Measurements from ENCODE around the gene VPS37C. TPM values are rescaled to one million over a fixed set of nuclear protein-coding genes. Genes with fewer than 3 reads are reported as not detected.

VPS37C gene
- total RNA-seq, 1 experiment from 2014 or later, result 32.7 TPM

DNA sequence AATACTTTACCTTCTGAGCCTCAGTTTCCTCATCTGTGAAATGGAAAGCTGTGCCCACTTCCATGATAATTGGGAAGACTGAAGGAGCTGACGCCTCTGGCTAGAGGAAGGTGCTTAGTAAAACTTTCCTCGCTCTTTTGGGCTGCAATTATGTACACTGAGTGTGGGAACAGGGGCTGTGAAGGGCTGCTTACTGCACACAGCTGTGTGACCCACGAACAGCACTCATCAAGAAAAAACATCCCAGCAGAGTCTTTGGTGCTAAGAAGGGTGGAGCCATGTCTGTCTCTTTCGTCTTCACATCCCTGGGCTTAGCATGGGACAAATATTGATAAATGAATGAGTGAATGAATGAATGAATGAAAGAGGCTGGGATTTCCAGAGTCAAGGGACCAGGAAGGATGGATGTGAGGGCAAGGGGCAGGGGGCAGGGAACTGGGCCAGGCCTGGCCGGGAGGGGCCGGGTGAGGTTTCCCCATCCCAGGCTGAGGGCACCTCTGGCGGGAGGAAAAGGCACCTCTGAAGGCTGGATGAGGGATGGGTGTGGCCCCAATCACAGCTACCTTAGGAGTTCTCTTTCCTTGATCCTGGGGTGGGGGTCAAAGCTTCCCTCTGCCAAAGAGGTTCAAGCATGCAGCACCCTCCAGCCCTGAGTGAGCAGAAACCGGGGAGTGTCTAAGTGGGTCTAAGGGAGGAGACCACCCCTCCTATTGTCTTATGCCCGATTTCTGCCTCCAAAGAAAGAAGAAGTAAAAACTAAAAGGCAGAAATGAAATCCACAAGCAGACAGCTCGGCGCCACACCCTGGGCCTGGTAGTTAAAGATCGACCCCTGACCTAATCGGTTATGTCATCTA, 68.1 kb downstream of the VPS37C start:
- ChIA-PET POLR2A (ENCODE audit: low non-redundant PET) (no interaction called here), CTCF (no interaction called here)
- intact Hi-C loops (cut with micrococcal nuclease; ENCODE audit: unreplicated experiment), result no loop called here
- Histone ChIP-seq H3K4me3 (ENCODE audit: low read depth, low read length, poor library complexity, severe bottlenecking) (no peak overlapping the region), H3K36me3 (ENCODE audit: insufficient read depth, low read length, poor library complexity, severe bottlenecking) (no peaks in the 10 kb centered on the region), H3K27ac (ENCODE audit: low read depth, low read length, poor library complexity, severe bottlenecking) (no peak overlapping the region), H3K4me1 (ENCODE audit: insufficient read depth, low read length, poor library complexity, severe bottlenecking) (no peaks in the 10 kb centered on the region), H3K9me3 (ENCODE audit: low read depth, low read length, poor library complexity, severe bottlenecking) (no peaks in the 10 kb centered on the region), H3K27me3 (replicated peaks; ENCODE audit: insufficient read depth, low read depth, low read length, poor library complexity) (no peaks in the 10 kb centered on the region)
- TF ChIP-seq, protein P1, sequence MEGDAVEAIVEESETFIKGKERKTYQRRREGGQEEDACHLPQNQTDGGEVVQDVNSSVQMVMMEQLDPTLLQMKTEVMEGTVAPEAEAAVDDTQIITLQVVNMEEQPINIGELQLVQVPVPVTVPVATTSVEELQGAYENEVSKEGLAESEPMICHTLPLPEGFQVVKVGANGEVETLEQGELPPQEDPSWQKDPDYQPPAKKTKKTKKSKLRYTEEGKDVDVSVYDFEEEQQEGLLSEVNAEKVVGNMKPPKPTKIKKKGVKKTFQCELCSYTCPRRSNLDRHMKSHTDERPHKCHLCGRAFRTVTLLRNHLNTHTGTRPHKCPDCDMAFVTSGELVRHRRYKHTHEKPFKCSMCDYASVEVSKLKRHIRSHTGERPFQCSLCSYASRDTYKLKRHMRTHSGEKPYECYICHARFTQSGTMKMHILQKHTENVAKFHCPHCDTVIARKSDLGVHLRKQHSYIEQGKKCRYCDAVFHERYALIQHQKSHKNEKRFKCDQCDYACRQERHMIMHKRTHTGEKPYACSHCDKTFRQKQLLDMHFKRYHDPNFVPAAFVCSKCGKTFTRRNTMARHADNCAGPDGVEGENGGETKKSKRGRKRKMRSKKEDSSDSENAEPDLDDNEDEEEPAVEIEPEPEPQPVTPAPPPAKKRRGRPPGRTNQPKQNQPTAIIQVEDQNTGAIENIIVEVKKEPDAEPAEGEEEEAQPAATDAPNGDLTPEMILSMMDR (conservative IDR thresholded peaks at IDR 0.05; ENCODE audit: low read depth, low read length), result no peak
- TF ChIP-seq EZH2 (IDR thresholded peaks at IDR 0.05; ENCODE audit: borderline replicate concordance, low read depth, low read length, poor library complexity, severe bottlenecking), result no peak
- BruUV-seq (replicated peaks), result no TSS peak
- no peak for DNase-seq (ENCODE audit: low spot score)

DNA sequence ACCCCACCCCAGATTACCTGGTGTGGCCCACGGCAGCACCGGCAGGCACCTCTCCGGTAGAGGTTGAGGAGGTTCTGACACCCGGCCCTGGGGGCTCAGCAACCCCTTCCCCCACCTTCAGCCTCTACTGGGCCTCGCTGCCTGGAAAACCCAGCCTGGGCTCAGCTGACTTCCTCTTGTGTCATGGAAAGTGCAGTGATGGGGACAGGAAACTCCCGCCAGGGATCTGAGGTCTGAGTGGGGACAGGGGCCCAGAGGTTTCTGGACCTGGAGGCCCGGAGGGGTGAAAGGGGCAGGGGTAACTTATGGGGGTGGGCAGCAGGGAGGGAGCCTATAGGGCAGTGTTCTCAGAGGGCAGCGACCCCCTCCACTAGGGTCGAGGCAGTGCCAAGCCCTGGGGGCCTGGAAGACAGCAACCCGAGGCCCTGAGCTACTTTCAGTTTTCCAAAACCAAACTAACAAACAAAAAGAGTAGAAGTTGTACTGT, 68.9 kb downstream of the VPS37C start:
- ChIA-PET CTCF (no interaction called here), POLR2A (ENCODE audit: low non-redundant PET) (no interaction called here)
- TF ChIP-seq, protein P1 (conservative IDR thresholded peaks at IDR 0.05; ENCODE audit: low read depth, low read length), result no peak
- TF ChIP-seq EZH2 (IDR thresholded peaks at IDR 0.05; ENCODE audit: borderline replicate concordance, low read depth, low read length, poor library complexity, severe bottlenecking), result no peak
- Histone ChIP-seq H3K4me3 (ENCODE audit: low read depth, low read length, poor library complexity, severe bottlenecking) (no peak overlapping the region), H3K4me1 (ENCODE audit: insufficient read depth, low read length, poor library complexity, severe bottlenecking) (no peaks in the 10 kb centered on the region), H3K9me3 (ENCODE audit: low read depth, low read length, poor library complexity, severe bottlenecking) (no peaks in the 10 kb centered on the region), H3K36me3 (ENCODE audit: insufficient read depth, low read length, poor library complexity, severe bottlenecking) (no peaks in the 10 kb centered on the region), H3K27ac (ENCODE audit: low read depth, low read length, poor library complexity, severe bottlenecking) (no peak overlapping the region), H3K27me3 (replicated peaks; ENCODE audit: insufficient read depth, low read depth, low read length, poor library complexity) (no peaks in the 10 kb centered on the region)
- no TSS peak for BruUV-seq (replicated peaks)
- intact Hi-C loops (cut with micrococcal nuclease; ENCODE audit: unreplicated experiment), result no loop called here
- DNase-seq (ENCODE audit: low spot score), result no peak

DNA sequence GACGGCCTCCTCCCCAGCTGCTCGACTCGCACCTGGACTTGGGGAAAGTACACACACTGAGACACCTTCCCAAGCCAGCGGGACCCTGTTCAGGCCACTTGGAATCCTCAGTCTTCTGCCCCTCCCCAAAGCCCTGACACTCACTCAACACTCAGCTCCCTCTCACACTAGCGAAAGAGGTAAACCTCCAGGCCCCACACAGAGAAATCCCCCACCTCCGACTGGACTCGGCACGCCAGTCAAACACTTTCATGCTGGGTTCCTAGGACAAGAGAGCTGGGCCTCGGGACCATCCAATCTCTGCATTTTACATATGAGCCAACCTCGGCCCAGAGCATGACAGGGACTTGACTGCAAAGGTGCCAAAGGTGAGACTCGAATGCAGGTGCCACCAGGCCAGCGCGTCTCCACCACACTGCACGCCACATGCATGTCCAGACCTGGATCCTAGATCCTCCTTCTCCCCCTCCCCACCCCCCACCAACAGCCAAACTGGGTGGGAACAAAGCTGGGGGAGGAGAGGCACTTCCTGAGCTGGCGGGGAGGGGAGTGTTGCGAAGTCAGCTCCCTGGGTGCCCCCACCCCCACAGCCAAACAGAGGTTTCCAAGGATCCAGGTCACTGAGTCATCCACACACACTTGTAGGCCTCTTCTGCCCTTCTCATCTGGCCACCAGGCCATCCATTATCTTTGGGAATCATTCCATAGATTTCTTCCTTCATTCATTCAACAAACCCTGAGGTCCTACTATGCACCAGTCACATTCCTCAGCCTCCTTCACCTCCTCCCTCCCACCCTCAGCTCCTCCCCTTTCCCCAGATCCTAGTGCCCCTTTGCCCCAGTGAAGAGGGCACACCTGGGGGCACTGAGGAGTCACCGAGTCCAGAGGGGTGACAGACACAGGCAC, 69.6 kb downstream of the VPS37C start:
- H3K9me3 ChIP-seq (ENCODE audit: low read depth, low read length, poor library complexity, severe bottlenecking), result no peaks in the 10 kb centered on the region
- no TSS peak for BruUV-seq (replicated peaks)
- no peaks in the 10 kb centered on the region for H3K27me3 ChIP-seq (replicated peaks; ENCODE audit: insufficient read depth, low read depth, low read length, poor library complexity)
- ChIA-PET POLR2A (ENCODE audit: low non-redundant PET) (no interaction called here), CTCF (no interaction called here)
- no peak overlapping the region for H3K27ac ChIP-seq (ENCODE audit: low read depth, low read length, poor library complexity, severe bottlenecking)
- no peaks in the 10 kb centered on the region for H3K4me1 ChIP-seq (ENCODE audit: insufficient read depth, low read length, poor library complexity, severe bottlenecking)
- no peaks in the 10 kb centered on the region for H3K36me3 ChIP-seq (ENCODE audit: insufficient read depth, low read length, poor library complexity, severe bottlenecking)
- DNase-seq (ENCODE audit: low spot score), result no peak
- H3K4me3 ChIP-seq (ENCODE audit: low read depth, low read length, poor library complexity, severe bottlenecking), result no peak overlapping the region
- no peak for TF ChIP-seq EZH2 (IDR thresholded peaks at IDR 0.05; ENCODE audit: borderline replicate concordance, low read depth, low read length, poor library complexity, severe bottlenecking)
- TF ChIP-seq, protein P1 (conservative IDR thresholded peaks at IDR 0.05; ENCODE audit: low read depth, low read length), result no peak
- intact Hi-C loops (cut with micrococcal nuclease; ENCODE audit: unreplicated experiment), result no loop called here

Measured in A673 (cell line).